Activated CD4-positive, alpha-beta T cell treated with anti-CD3 and anti-CD28 coated beads, Interleukin-10, Interleukin-2, amounts not matched to agents 100 ng/mL and 50 ng/mL, durations not matched to agents 16 hours and 8 hours (primary cell): ENCODE results near the gene RABL6.
"Not testable (repeated sequence)": the region's sequence is repeated elsewhere in the genome, so short reads cannot be mapped to it uniquely, and the experiment has no call there.

Experiments
- DNase-seq: peaks from one replicate; pipeline ENCODE4 v3.0.0-alpha.2; 2020

The RABL6 gene

DNA sequence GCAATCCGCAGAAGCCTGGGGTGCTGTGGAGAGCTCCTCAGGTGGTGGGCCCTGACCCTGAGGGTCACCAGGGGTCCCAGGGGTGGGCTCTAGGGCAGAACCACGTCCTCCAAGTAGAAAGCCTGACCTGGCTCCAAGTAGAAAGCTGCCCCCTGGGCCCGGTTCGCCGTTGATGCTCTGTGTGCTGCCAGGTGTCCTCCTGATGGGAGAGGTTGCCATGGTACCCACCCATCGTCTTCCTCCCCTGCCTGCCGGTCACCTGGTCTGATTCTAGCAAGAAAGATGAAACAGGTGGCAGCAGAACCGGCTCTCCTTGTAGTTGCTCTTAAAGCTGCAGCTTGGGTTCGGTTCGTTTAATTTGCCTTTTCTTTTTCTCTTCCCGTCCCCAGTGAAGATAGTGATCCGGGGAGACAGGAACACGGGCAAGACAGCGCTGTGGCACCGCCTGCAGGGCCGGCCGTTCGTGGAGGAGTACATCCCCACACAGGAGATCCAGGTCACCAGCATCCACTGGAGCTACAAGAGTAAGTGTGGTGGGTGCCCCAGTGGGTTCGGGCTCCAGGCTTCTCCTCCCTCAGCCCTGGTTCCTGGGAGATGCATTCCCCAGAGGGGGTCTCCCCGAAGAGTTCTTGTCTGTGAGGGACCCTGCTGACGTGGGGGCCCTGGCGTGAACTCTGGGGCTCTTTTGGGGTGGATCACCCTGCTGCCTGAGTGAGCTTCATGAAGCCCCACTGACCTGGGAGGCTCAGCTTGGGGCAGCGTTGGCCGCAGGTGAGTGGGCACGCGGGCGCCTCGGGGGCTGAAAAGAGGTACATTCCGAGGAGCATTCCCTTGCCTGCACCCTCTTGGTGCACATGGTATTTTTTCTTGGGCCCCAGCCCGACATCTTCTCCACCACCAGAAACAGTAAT, 15.6 kb downstream of the RABL6 start:
- DNase-seq = no peak

DNA sequence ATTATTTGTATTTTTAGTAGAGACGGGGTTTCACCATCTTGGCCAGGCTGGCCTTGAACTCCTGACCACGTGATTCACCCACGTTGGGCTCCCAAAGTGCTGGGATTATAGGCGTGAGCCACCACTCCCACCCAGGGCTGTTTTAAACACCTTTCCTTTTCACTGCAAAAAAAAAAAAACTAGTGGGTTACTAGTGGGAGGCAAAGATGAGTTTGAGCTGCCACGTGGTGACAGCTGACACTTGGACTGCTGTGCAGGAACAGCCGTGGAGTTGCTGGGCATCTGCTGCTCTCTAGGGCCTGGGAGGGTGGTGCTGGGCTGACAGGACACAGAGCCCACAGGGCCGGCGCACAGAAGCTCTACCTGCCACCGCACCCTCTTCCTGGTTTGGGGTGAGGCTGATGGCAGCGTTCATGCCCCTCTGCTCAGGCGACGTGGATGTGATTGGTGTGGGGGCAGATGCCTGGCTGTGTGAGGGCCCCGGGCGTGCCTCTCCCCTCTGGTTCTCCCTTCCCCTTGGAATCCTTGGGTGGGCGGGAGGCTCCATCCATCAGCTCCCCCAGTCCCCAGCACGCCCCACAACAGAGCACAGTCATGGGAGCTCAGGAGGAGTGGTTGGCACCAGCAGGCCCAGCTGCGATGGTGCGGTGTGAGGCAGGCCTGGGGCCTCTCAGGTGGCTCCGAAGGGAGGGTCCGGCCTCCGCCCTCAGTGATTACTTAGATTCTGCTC, 16.9 kb downstream of the RABL6 start:
- DNase-seq = no peak

DNA sequence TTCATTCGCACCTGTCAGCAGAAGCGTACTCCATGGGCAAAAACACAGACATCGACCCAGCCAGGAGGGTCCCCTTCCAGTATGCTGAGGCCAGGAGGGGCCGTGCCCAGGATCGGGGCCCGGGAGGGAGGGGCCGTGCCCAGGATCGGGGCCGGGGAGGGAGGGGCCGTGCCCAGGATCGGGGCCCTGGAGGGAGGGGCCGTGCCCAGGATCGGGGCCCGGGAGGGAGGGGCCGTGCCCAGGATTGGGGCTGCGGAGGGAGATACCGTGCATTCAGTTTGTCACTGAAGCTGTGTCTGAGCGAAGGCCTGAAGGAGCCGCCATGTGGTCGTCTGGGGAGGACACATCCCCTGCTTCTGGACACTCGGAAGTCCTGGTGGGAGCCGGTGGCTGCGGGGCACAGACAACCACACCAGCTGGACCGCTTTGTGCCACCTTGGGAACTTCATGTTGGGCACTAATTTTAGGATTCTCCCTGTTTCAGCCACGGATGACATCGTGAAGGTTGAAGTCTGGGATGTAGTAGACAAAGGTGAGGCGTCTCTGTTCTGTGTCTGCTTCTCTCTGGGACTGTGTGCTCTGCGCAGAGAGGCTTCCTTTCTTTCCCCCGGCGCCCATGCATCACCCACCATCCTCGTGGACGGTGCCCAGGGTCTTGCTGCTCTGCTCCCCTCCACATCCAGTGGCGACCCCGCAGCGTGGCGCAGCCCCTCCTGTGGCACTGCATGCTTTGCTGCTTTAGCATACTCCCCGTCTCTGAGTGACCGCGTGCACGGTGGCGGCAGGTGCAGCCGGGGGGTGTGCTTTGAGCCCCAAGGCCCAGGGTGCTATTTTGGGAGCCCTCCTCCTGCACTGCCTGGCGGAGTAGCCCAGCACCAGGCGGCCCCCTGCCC, 17.8 kb downstream of the RABL6 start:
- DNase-seq = no peak

DNA sequence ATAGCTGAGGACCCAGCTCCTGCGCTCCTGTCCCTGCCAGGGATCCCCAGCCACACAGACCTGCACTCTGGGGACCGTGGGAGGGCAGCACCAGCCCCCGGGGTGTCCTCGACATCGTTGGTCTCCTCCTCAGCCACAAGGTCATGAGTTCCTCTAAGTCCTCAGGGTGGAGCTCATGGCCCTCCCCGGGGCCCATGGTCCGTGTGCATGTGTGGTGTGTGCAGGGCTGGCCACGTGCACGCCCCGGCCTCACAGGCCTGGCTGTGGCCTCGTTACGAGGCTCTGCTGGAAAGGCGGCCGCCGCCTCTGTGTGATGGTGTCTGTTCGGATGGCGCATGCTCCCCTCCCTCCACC, 18.4 kb downstream of the RABL6 start:
- no peak for DNase-seq

DNA sequence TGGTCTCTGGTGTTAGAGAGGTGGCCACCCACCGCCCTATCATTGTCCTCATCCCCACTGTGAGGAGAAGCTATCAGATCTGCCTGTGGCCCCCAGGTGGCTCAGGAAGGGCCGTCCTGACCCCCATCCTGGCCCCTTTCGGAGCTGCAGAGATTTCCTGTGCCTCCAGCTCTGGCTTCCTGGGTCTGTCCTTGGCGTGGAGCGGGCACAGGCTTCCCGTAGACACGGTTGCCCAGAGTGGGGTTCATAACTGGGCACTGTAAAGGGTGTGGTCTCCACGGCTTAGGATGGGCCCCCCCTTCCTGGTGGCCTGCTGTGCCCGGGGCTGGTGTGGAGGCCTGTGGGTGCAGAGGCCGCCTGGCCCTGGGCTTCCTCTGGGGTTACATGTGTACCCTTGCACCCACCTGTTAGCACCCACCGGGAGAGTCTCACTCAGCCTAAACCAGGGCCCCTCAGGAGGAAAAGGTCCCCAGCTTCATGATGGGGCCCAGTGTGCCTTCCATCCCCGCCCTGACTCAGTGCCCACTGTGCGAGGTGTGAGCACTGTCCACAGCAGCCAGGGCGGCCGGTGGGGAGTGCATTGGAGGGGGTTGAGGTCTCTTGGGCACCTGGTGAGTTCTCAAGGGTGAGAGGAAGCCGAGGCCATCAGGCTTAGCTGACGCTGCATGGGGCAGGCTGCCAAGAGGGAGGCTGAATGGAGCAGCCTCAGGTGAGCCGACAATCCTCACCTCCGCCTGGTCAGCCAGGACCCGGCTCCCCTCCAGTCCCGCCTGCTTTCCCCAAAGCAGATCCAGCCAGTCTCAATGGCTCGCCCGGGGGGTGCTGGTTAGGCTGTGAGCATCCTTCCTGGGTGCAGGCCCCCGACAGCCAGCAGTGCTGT, 19.2 kb downstream of the RABL6 start:
- DNase-seq = no peak

DNA sequence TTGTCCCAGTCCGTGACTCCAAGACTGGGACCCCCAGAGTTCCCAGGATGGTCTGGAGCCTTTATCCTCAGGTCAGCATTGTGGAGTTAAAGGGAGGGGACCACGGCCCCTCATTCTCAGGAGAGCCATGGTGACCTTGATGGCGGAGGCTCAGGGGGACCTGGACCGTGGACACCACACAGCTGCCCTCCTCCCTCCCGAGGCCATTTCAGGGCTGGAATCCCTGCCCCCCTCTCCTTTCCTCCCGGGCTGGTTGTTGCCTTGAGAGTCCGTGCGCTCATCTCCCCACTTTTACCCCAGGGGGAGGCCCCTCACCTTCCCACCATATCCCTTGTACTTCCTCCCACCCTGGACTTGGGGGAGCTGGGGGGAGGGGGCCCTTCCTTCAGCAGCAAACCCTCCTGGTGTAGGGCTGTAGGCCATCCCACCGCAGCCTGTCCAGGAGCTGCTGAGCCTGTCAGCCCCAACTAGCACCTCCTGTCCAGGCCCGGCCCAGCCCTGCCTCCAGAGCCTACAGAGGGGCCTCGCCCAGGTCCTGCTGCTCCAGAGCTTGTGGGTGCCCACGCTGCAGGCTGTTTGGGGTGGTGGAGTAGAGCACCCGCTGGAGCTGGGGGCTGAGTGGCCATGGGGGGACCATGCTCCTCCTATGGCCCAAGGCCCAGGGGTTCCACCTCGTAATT, 20.2 kb downstream of the RABL6 start:
- no peak for DNase-seq

DNA sequence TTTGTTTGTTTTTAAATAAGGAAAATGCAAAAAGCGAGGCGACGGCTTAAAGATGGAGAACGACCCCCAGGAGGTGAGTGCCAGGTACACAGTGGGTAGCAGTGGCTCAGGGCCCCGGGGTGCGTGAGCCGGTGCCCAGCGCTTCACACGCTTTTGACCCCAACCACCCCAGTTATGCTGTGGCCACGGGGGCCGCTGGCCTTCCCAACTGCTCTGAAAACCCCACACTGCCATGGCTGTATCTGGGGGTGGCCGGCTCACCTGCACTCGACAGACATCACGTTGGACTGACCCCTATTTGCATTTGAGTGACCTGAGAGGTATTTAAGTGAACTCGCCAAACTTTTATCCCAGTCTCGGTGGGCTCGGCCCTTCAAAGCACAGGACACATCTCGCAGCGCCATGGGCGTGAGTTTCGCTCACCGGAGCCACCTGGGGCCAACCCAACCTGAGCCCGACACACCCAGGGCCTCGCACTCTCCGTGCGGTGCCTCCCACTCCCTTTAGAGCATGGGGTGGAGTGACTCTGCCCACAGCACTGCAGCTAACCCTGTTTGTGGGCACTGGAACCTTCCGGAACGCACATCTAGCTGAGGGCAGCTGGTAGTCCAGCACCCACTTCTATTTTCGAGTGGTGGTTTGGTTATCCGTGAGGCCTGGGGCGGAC, 20.9 kb downstream of the RABL6 start:
- DNase-seq = no peak

DNA sequence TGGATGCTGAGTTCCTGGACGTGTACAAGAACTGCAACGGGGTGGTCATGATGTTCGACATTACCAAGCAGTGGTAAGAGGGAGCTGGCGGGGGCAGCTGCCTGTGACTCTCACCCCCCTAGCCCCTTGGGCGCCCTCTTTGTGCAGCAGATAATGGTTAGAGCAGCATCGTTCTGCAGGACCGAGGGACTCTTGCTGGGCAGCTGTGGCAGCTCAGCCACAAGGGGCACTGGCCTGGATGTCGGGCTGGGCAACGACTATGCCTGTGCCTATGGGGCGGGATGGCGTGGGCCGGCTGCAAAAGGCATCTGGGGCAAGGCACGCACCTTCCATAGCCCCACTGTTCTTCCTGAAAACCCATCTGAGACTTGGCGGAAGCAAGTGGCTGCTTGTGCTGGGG, 21.7 kb downstream of the RABL6 start:
- no peak for DNase-seq

DNA sequence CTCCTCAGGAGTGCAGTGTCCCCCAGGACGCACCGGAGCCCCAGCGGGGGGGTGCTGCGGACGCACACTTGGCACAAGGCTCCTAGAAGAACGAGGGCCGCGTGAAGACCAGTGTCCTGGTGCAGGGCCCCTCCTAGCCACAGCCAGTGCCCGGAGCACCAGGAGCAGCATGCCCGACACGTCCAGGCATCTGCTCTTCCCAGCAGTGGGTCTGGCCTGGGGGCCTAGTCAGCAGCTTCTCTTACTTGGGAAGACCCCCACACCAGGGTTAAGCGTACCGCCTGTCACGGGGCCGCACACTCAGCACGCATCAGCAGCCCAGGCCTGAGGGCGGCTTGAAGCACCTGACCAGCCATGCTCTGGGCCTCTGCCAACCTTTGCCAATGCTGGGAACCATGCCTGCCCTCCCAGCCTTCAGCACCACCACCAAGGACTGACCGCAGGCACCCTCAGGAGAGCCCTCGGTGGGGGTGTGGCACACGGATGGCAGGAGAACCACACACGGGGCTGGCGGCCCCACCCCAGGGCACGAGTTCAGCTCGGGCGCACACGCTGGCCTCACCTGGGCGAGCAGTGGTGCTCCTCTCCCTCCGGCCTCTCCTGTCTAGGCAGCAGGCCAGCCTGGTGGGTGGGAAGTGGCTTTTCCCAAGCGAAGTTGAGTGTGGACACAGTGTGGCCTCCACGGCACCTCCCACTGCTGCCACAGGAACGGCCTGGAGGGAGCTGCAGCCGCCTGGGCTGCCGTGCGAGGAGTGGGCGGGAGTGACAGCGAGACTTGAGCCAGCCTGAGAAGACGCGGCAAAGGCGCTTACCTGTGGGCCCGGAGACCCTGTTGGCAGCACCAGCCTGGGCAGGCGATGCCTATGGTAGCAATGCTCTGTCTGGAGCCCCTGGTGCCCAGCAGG, 22.5 kb downstream of the RABL6 start:
- DNase-seq = no peak

DNA sequence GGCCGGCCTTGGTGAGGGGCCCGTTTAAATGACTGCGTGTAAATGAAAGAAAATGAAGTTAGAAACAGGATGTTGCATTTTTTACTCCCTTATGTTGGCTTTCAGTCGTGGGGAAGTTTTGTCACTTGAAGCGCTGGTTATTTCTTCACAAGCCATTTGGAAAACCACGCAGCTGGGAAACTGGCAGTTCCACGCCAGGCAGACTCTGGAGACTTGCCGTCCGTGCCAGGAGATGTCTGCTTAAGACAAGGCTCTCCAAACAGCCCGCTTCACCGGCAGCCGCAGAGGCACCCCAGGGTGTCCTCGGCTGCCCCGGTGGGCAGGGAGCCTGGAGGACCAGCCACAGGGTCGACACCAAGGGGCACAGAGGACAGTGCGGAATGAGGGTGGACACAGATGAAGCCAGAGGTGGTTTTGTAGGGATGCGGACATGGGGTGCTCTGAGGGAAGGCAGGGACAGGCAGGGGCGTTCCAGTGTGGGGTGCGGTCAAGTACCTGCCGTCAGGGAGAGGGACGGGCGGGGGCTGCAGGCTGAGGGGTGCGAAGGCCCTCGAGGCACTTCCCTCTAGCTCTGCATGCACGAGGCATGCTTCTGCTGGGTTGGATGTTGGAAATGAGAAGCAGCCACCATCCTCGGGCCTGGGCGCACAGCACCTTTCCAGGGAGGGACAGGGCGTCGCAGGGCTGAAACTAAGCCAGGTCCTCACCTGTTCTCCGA, 23.4 kb downstream of the RABL6 start:
- DNase-seq = no peak

DNA sequence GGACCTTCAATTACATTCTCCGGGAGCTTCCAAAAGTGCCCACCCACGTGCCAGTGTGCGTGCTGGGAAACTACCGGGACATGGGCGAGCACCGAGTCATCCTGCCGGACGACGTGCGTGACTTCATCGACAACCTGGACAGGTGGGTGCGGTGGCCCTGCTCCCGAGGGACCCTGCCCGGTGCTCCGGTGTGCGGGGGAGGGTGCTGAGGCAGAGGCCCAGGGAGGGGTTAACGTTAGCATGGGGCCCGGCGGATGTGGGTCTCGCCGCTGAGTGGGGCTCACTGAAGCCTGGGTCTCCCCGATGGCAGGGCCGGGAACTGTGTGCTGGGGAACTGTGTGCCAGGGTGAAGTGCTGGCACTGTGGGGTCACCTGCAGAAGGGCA, 24.0 kb downstream of the RABL6 start:
- DNase-seq = no peak

DNA sequence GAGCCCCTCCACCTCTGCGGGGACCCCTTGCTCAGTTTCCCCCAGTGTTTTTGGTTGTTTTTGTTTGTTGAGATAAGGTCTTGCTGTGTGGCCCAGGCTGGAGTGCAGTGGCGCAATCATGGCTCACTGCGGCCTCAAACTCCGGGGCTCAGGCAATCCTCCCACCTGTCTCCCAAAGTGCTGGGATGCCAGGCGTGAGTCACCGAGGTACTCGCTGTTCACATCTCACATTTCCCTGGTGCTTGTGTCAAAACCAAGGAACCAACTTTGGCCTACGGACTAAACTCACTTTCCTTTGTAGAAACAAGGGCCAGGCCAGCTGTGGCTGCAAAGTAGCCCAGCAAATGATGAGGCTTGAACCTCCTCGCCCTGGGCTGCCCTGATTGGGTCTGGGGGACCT, 24.8 kb downstream of the RABL6 start:
- DNase-seq = no peak

DNA sequence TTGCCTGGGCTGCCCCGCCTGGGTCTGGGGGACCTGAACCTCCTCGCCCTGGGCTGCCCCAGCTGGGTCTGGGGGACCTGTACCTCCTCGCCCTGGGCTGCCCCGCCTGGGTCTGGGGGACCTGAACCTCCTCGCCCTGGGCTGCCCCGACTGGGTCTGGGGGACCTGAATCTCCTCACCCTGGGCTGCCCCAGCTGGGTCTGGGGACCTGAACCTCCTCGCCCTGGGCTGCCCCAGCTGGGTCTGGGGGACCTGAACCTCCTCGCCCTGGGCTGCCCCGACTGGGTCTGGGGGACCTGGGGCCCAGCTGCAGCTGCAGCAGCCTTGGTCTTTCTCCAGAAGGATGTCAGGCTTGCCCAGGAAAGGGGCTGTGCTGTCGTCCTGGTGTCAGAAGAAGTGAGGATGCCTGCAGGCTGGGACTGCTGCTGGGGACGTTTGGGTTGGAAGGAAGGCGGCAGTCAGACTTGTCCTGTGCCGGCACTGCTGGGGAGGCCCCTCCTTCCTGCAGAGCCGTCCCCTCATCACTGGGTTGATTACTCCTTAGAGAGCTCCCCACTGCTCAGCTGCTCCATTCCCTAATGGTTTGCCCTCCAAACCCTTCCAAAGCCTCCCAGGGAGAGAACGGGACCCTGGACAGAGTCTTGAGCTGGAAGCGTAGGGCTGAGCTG, 25.8 kb downstream of the RABL6 start:
- not testable (repeated sequence) for DNase-seq

DNA sequence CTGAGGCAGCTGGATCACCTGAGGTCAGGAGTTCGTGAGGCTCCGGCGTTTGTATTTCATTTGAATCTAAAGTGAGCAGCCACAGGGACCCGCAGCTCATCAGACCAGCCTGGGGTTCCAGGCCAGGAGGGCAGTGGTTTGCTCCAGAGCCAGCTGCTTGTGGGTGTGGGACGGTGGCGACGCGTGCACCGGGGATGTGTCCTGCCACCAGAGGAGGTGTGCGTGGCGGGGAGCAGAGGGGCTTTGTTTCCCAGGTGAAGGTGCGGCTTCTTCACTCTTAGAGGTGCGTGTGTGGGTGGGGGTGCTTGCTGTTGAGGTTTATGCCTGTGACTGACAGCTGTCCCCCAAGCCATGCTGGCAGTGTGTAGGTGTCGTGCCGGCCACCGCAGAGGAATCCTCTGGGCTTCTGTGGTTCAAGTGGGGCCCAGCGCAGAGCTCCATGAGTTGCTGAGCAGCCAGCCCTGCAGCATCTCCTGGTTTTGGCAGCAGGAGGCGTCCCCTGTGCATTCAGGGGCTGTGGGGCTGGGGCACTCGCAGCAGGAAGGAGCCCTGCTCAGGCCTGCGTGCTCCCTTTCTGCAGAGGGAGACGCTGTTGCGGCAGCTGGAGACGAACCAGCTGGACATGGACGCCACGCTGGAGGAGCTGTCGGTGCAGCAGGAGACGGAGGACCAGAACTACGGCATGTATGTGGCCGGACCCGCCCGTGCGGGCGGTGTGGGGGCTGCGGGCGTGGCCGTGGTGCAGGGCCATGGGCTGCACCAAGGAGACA, 27.6 kb downstream of the RABL6 start:
- DNase-seq = no peak

DNA sequence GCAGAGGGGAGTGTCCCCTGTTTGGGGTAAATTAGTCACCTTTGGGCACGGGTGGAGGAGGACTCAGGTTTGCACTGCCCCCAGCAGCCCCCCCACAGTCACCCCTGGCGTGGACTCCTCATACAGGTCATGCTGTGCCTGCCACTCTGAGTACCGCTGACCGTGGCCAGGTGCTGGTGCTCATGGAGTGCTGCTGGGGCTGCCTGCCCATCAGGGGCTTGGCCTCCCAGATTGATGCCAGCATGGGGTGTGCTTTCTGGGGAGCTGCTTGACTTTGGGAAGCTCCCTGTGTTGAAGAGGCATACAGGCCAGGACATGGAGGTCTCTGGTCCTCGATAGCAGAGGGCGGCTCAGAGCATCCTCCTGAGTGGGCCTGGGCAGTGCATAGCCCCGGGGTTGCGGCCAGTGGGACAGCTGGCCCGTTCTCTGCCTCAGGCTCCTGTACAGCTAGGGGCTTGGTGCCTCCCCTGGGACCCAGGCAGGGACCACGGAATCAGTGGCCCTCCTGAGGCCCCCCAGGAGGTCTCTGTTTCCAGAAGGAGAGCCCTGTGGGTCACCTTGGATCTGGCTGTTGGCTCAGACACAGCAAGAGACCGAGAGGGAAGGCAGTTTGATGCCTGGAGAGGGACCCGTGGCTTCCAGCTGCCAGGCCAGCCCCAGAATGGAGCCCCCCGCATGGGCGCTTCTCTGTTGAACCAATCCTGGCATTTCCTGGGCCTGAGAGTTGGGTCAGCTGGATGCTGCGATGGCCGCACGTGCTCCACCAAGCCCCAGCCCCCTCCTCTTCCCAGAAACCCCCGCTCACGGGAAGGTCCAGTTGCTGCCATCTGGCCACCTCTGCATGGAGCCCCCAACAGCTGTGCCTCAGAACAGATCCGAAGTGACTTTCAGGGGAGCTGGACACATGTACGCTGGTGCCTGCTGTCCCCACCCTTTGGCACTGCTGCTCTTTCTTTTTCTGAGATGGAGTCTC, 28.5 kb downstream of the RABL6 start:
- no peak for DNase-seq

DNA sequence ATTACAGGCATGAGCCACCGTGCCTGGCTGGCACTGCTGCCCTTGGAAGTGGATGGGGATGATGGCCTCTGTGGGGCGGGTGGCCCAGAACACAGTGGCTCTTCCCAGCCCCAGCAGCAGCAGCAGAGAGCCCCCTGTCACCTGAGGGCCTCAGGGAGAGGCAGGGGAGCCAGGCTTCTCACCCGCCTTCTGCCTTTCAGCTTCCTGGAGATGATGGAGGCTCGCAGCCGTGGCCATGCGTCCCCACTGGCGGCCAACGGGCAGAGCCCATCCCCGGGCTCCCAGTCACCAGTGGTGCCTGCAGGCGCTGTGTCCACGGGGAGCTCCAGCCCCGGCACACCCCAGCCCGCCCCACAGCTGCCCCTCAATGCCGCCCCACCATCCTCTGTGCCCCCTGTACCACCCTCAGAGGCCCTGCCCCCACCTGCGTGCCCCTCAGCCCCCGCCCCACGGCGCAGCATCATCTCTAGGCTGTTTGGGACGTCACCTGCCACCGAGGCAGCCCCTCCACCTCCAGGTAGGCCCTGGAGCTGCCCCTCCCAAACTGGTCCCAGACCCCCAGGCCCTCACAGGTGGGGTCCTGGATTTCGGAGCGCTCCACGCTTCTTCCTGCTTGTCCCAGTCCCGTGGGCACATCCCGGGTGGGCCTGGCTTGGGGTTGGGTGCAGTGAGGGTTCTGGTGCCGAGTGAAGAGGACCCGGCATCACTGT, 29.6 kb downstream of the RABL6 start:
- DNase-seq = no peak
